NCI-H1092 treated with DMSO at 0.1 percent for 48 hours (cell line): ENCODE results near the gene G6PC3.
"Not testable (repeated sequence)": the region's sequence is repeated elsewhere in the genome, so short reads cannot be mapped to it uniquely, and the experiment has no call there.

Source experiments
- DNase-seq: peaks from one replicate; lab custom pipeline; 2025; lab: John Stamatoyannopoulos, UW

The G6PC3 gene

DNA sequence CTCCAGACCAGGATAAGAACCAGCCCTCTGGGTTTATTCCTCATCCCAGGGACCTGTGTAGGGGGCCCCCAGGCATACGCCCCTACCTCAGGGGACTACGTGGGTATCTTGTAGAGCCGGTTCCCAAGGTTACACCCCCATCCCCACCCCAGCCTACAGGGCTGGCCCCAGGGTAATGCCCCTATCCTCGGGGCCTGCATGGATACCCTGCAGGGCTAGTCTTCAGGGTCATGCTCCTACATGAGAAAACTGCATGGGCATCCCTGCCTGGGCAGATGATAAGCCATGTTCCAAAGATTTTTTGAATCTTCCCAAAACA lies 38.7 kb downstream of the G6PC3 start:
- no peak for DNase-seq

DNA sequence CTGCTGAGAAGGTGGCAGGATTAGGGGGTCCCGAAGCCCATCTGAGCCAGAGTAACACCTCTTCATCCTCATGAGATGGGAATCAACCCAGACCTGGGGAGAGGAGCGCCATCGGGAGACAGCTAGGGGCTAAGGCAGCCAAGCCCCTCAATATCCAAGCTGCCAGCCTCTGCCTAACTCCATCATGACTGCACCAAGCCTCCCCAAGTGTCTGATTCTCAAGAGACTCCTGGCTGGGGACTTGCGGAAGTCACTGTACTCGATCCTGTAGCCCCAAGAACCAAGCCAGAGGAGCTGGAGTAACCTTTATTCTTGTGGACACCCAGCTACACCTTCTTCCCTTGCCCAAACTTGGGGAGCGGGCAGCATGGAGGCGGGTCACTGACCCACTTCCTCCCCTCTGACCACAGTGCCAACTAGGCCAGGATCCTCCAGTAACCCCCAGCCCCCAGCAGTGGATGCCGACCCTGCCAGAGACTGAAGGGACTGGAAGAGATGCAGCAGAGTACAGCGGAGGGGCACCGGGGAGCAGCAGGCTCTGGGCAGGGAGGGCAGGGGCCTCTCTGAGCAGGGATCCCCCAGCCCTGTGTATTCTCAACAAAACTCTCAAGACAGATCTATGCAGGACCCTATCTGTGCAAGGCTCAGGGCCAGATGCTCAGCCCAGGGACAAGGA lies 39.6 kb downstream of the G6PC3 start:
- no peak for DNase-seq

DNA sequence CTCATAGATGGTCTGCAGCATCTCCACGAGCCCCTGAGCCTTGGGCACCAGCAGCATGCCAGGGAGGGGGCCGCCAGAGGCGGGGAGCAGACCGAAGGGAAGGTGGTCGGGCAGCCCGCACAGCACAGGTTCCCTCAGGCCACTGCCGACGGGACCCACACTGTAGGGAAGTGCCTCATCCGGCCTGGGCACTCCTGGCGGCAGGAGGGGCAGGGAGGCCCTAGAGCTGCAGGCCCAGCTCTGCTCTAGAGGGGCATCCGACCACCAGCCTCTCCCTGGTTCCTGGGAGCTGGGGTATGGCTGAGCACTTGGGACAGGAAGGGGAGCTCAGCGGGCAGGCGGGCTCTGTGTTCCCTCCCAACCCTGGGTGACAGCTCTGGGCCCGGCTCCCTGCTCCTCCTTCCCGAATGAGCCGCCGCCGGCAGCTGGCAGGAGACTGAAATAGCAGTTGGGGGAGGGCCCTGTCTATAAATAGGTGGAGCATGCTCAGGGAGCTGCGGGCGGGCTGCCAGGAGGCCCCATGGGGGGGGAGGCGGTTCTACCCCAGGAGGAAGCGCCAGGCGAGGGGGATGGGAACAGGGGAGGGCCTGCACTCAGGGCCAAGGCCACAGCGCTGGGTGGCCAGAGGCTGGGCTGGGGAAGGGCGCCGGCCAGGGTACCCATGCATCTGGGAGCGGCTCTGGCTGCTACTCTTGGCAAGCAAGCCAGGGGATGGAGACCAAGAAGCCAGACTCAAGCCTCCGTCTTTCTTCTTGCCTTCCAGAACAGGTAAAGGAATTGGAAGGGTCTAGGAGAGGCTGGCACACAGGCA lies 40.5 kb downstream of the G6PC3 start:
- DNase-seq = peak; percentile 92

DNA sequence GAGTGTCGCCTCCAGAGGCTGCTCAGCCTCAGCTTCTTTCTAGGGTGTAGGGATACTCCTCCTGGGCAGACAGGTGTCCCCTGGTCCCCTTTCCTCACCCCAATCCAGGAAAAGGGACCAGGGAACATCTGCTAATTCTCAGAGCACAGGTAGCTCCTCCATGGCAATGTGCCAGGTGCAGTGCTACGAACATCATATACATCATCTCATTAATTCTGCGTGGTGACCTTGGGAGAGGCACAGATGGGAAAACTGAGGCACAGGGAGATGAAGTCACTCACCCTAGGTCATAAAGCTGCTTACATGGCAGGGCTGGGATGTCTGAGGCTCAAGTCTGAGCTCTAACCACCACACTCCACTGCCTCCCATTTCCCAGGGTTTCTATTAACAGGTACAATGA lies 41.2 kb downstream of the G6PC3 start:
- no peak for DNase-seq

DNA sequence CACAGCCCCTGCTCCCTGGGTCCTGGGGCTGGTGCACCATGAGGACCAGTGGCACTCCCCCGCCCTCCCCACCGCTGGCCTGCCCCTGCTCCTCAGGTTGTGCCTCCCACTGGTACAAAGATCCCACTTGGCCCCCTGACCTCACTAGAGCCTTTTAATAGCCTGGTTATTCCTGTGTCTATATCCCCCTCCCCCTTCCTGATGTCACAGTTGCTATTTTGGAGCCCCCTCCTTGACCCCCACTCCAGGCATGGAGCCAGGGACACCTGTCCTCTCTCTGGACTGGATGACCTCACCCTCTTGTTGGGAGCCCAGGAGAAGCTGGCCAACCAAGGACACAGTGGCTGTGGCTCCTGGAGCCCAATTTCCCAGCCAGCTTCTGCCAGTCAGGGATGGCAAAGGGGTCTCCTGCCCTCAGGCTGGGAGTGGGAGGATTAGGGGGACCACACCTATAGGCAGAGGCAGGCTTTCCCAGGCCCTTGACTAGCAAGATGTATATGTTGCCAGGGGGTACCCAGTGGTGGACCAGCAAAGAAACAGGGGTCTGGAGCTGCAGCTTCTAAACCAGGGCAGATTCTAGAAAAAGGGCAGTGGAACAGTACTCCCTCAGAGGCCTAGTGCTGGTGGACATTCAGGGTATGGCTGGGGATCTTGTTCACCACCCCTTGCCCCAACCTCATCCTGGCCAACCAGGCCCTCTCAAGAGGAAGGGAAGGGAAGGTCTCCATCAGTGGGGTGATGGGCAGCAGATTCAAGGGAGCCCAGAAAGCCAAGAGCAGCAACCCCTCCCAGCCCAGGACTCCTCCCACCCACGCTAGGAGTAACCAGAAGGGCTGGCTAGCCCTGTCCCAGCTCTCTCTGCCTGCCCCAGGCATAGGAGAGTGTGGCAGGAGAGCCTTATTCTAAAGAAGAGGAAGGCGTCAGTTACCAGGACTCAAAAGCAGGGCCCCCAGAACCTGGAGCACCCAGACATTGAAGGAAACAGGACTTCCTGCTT lies 42.0 kb downstream of the G6PC3 start:
- no peak for DNase-seq

DNA sequence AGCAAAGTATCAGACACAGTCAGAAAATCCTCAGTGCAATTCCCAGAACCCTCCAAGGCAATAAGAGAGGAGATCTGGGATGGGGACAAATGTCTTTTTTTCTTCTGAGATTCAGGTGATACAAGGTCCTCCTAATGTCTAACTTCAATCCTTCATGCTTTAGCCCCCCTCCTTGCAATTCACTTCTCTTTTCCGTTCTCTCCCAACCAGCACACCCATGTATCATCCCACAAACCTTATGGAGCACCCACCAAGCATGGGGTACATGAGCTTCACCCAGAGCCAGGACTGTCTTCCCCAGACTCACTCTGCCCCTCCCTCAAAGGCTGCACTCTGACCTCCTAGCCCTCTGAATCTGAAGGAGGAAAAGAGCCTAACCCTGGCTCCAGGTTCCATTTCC lies 42.8 kb downstream of the G6PC3 start:
- DNase-seq = no peak

DNA sequence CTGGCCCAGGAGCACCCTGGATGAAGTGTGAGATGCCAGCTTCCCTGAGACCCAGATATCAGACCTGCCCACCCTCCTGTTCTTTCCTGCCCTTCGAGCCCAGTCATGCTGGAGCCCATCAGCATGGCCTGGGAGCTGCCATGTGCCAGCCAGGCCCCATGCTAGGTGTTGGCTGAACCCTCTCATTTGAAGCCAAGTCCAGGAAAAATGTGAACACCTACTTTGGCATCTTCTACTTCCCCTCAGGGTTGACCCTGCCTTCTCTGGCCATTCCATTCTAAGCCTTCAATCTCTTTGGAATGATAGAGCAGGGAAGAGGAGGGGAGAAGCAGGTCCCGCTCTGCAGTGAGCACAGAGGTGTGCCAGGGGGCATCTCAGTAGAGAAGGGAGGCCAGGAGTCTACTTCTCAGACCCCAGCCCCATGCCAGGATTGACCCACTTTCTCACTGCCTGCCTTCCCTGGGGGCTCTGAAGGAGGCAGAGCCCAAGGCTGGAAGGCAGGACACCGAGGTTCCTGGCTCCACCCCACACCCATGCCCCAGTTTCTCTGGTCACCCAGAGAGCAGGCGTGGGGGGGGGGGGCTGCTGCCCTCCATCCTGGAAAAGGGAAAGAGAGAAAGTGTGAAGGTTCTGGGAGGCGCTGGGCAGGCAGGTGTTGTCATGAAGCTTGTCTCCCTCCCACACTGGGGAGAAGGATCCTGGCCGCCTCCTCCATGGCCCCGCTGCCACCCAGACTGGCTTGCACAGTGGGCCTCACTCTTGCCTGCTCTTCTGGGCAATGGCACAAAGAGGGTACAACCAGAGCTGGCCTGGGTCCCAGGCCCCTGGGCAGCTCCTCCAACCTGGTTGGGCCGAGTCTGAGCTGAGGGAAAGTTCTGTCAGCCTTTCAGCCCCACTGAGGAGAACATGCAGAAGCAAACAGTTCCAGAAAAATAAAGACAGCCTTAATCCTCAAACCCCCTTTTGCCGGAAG lies 43.6 kb downstream of the G6PC3 start:
- no peak for DNase-seq

DNA sequence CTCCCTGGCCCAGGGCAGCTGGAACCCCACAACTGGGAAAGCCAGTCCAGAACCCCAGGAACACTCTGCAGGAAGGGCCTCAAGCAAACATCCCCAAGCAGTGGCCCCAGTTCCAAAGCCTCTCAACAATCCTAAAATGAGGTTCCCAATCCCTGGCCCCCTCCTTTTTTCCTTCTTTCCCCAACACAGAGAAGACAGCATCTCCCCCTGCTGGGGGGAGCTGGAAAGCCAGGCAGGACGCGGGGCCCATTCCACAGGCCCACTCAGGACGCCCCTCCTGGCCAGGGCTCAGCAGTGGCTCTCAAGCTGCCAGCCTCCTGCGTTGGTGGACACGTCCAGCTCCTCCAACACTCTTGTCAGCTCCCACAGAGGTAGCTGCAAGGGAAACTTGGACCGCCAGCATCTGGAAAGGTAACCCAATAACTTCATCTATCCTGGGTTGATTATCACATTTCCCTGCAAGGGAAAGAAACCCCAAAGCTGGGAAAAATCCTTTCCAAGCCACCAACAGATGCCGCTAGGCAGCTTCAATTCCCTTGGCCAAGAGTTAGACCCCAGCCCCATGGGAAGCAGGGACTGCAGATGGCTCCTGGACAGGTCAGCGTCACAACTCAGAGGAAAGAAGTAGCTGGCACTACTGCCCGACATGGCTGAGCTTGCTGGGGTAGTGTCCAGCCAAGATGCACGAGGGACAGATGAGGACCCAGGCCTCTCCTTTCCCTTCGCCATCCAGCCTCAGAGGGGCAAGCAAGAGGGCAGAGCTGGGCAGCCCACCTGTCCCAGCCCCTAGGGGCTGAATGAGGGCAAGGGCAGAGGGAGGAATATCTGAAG lies 45.3 kb downstream of the G6PC3 start:
- DNase-seq = no peak

DNA sequence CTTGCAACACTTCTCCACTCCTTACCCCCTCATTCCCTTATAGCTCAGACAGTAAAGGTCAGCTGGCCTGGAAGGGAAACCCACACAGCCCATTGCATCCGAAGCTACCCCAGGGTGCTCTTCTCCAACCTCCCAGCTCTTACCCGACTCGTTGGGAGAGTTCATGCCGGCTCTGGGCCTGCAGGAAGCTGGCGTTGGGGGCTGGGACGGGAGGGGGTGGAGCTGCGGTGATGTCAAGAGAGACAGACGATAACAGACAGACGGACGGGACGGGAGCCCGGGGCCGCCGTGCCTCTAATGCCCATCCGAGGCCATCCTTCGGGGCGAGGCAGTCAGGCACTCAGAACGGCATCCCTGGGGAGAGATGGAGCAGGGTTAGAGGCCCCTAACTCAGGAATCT lies 46.8 kb downstream of the G6PC3 start:
- DNase-seq = no peak

DNA sequence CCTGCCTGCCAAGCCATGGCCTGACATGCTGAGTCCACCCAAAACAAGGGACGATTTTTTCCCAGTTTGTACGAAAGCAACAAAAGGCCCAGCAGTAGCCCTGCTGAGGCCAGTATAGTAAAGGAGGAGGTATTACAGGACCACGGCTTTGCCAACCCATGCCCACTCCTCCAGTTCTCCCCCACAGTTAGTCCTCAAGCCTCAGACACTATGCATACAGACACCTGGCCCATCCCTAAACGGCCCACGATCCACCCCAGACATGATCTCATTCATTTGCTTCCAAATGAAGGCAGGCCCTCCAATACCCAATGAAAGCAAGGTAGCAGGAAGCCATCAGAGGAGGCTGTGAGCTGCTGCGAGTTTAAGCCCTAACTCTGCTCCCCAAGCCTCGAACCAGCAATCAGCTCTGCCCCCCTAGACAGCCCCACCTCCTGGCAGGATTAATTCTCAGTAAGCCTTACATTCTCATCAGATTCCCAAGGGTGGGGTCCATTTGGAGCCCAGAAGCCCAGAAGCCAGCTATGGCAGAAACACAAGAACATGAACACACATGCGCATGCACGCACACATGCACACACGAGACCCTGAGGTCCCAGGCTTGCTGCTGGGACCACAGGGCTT lies 48.0 kb downstream of the G6PC3 start:
- no peak for DNase-seq

DNA sequence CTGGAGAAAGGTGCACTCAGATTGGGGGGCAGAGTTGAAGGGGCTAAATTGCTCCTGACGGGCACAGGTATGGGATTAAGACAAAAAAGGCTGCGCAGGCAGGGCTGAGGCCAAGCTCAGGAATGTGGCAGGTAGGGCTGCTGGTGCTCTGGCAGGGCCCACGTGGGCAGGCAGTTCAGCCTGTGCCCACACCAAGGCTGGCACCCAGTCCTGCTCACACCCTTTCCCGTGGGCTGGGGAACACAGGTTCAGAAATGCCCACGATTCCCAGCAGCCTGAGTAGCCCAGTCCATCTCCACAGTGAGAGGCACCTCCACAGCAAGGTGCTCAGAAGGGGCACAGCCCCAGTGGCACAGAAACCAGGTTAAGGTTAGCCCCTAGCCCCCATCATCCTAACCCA lies 48.5 kb downstream of the G6PC3 start:
- DNase-seq = no peak

DNA sequence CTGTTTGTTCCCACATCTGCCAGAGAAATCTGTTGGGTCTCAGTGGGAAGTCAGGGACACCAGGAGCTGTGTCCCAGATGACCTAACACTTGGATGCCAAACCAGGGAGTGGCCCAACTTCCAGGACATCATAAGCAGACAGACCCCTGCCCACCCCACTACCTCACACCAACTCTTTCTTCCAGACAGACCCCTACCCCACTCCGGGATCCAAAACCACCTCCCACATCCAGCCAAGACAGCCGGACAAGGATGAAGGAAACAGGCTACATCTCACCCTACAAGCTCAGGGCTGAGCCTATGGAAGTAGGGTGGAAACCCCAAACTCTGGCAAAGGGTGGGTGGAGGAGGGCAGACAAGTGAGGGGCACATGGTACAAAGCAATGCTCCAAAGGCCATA lies 49.3 kb downstream of the G6PC3 start:
- no peak for DNase-seq

DNA sequence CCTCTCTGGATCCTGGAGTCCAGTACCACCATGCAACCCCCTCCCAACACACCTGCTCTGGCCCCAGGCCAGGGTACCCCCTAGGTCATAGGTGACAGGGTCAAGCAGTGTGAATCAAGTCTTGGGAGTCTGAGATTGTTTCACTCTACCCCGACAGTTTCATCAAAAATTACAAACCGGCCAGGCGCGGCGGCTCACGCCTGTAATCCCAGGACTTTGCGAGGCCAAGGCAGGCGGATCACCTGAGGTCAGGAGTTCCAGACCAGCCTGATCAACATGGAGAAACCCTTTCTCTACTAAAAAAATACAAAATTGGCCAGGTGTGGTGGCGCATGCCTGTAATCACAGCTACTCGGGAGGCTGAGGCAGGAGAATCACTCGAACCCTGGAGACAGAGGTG lies 49.7 kb downstream of the G6PC3 start:
- DNase-seq = not testable (repeated sequence)

DNA sequence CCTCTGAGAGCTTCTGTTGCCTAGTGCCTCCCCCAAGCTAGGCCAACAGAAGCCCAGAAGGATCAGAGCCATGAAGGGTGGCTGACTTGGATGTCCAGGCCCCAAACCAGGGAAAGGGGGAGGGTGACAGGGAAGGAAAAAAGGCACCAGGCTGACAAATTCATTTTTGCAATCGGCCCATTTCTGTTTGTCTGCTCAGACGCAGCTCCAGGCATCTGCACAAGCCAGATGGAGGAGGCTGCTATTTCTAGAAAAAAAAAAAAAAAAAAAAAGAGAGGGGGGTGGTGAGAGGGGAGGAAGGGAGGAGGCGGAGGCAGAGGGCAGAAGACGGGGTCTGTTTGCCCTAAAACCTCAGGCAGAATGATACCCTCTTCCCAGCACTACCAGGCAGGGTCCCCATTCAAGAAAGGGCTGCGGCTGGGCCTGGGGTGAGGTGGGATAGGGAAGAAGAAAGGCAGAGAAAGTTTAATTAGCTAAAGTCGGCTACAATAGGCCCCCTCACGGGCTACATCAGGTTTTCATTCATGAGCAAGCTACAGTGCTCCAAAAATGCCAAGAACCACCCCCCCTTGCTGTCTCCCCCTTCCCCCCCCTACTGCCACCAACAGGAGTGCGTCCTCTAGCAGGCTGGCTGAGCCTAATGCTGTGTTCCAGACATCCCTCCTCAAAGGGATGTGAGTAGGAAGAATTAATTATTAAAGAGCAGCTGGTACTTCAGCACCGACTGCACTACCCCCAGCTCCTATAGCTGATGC lies 50.5 kb downstream of the G6PC3 start:
- no peak for DNase-seq

DNA sequence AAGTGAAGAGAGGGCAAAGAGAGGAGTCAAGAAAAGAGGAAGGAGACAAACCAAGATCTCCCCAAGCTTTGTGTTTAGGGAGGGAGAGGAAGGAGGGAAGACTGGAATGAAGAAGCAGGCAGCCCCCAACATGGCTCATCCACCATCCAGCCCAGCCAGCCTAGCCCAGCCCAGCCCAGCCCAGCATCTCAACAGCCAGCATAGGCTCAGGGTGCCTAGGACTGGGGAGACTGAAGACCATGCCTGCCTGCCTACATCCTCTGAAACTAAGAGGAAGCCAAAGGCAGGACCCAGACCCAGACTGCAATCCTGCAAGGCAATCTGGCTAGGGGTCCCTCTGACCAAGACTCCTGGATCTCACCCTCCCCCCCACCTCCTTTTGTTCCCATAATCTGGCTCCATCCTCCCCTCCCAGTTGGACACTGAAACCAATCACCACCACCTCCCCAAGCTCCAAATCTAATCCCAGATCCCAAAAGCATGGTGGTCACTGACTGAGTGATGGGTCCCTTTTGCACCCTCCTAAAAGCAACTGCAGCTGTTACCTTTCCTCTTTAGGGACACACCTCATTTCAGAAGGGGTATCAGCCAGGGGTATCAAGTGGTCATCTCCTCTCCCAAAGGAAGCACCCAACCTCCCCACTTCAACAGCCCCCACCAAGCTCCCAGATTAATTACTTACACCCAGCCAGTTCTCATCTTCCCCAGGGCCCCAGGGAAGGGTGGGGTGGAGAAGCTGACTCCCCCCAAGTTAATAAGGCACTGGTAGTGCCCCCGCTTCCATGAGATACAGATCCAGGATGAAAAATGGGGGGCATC lies 51.7 kb downstream of the G6PC3 start:
- no peak for DNase-seq

DNA sequence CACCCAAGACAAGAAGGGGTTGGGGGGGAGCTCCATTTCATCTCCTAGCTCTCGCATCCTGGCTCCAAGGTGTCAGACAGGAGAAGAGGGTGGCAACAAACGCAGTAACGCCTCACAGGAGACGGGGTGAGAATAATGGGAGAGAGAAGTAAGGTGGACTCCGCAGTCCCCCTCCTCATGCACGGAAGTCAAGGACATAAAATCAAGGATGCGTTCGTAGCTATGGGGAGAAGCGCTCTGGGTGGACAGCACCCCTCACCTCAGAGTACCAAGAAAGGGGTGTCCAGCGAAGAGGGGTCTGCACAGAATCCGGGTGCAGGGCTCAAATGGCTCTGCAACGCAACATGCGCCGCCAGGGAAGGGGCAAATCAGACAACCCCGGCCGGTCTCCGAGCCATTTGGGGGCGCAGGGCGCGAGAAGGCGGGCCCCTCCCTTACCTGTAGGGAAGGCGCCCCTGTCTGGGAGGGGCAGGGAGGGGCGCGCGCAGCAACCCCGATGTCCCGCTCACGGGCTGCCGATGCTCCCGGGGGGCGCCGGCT lies 52.4 kb downstream of the G6PC3 start:
- DNase-seq = no peak

DNA sequence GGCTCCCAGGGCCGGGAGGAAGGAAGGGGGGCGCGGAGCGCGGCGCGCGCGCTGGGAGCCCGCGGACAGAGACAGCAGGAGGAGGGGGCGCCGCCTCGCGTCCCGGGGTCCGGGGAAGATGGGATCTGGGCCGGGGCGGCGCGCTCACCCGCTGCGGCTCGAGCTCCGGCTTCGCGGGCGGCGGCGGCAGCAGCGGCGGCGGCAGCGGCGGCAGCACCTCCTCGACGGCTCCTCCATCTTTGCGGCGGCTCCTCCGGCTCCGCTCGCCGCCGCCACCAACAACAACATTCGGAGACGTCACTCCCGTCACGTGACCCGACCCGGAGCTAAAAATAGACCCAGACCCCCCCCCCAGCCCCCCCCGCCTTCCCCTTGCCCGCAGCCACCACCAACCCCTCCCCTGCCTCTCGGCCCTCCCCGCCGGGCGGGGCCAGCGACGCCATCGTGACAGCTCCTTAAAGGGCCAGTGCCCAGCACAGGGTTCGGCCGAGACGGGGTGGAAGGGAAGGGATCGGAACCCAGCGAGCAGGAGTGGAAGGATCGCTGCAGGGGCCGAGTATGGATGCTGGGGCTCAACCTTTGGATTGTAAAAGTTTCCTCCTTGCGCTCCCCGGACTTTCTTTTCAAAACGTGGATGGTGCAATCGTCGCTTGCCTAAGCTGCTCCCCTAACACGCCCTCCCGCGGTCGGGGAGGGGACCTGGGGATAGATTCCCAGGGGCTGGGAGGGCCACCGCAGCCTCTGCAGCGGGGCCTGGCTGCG lies 53.0 kb downstream of the G6PC3 start, which contains the start of gene HDAC5:
HDAC5 (minus strand) TSS at position 286 of the 762 bp plus-strand sequence. CDS start 6,126 bp downstream, outside the sequence.
- peak; percentile 90 for DNase-seq
